Gastrocnemius medialis (tissue), 4 donors: ENCODE measurements around the gene ARMH2. TPM values are rescaled to one million over a fixed set of nuclear protein-coding genes. Genes with fewer than 3 reads are reported as not detected.

ENCODE experiments used
- ATAC-seq, 2 donors: fragments of 150-250 bp; one replicate each; pipeline ENCODE4 v1.9.1; 2016
- DNase-seq, 2 donors: peaks; one replicate each; pipeline ENCODE4 v3.0.0-alpha.2; 2019
- H3K27ac ChIP-seq, 4 donors: fragments of 200-600 bp; sonication (generic); 1 replicate in 1 of 4; 2 replicates in 3 of 4; pipeline ENCODE4 v1.5.1; 2016 to 2018; ENCODE audit warnings: mild to moderate bottlenecking in 2 of 4, moderate library complexity in 1 of 4
- H3K27me3 ChIP-seq, 3 donors: fragments of 200-600 bp; sonication (generic) in 2 of 3; 1 replicate in 1 of 3; 2 replicates in 2 of 3; pipeline versions ENCODE4 v1.5.1 to v1.6.0; 2016 to 2019; ENCODE audit warnings: mild to moderate bottlenecking in 1 of 3, moderate library complexity in 1 of 3
- H3K36me3 ChIP-seq, 2 donors: fragments of 200-600 bp; sonication (generic) in 1 of 2; one replicate each; pipeline ENCODE4 v1.5.1; 2017 to 2018
- H3K4me1 ChIP-seq, 2 donors: fragments of 200-600 bp; sonication (generic) in 1 of 2; one replicate each; pipeline ENCODE4 v1.5.1; 2016 to 2017; ENCODE audit warnings: mild to moderate bottlenecking in 2 of 2
- H3K4me3 ChIP-seq, 4 donors: fragments of 200-600 bp; sonication (generic) in 3 of 4; 1 replicate in 1 of 4; 2 replicates in 3 of 4; pipeline ENCODE4 v1.5.1; 2016 to 2019; ENCODE audit warnings: mild to moderate bottlenecking in 2 of 4
- H3K9me3 ChIP-seq, 3 donors: fragments of 200-600 bp; sonication (generic) in 2 of 3; 1 replicate in 1 of 3; 2 replicates in 2 of 3; pipeline ENCODE4 v1.5.1; 2016 to 2019
- CTCF ChIP-seq, 5 experiments: fragments of 450-650 bp in 3 of 5; fragments of 200-600 bp in 2 of 5; sonication (generic) in 2 of 5; IDR thresholded peaks in 4 of 5; conservative IDR thresholded peaks in 1 of 5; 1 replicate in 4 of 5; 2 replicates in 1 of 5; pipeline ENCODE4 v1.5.1; 2016 to 2019; ENCODE audit warnings: antibody characterized with exemption in 5 of 5, mild to moderate bottlenecking in 3 of 5, moderate library complexity in 3 of 5
- POLR2A ChIP-seq, 2 donors: fragments of 450-650 bp; IDR thresholded peaks; one replicate each; pipeline ENCODE4 v1.6.1; 2017; ENCODE audit warnings: antibody characterized with exemption in 2 of 2, mild to moderate bottlenecking in 2 of 2, moderate library complexity in 2 of 2
- in situ Hi-C, 4 donors: fragments of 200-750 bp; cut with MboI; loops; one replicate each; pipeline versions ENCODE4 v1.15.0 to v1.8.0; 2017; ENCODE audit warnings: low sequenced_read_pairs in 4 of 4
- intact Hi-C: fragments of 100-400 bp; cut with DNase I; formaldehyde crosslinking; loops from one replicate; pipeline ENCODE4 v1.15.1; 2023; ENCODE audit warnings: low total_unique reads
- total RNA-seq, 4 donors: library from RNA; depleted of rRNA; stranded (reverse); fragments of >200 nt; gene quantifications; one replicate each; pipeline versions ENCODE4 v1.1.0 to v1.2.3, GENCODE V29; 2016

Gene ARMH2
- total RNA-seq, 4 donors from 2014 or later = not detected

GRCh38 chr6:24780206-24780605 is 18.5 kb downstream of the ARMH2 start:
- Histone ChIP-seq H3K36me3 (peaks cover 0 to 15% of the 10 kb centered on the region in 2 donors), H3K4me1 (peaks cover 11 to 15% of the 10 kb centered on the region in 2 donors)
- intact Hi-C loops = no loop called here

GRCh38 chr6:24779416-24780016 is 19.2 kb downstream of the ARMH2 start:
- in situ Hi-C loops (loop anchor here in 1 of 4 donors (10.0 kb wide), 1 partner anchor 65 kb away; the partner anchor contains the start of gene C6orf62), intact Hi-C loops (loop anchor here (5.0 kb wide), 1 partner anchor 138 kb away; no protein-coding TSS in a partner anchor)
- H3K9me3 ChIP-seq = no peaks in the 10 kb centered on the region
- ATAC-seq = no peak
- H3K36me3 ChIP-seq = peaks cover 0 to 11% of the 10 kb centered on the region in 2 donors
- TF ChIP-seq POLR2A (IDR thresholded peaks at IDR 0.05) (no peak), CTCF (IDR thresholded peaks at IDR 0.05 in 4 of 5, conservative IDR thresholded peaks at IDR 0.05 in 1 of 5) (no peak)
- no peak for DNase-seq
- no peak overlapping the region for H3K4me3 ChIP-seq
- no peak overlapping the region for H3K27ac ChIP-seq
- H3K27me3 ChIP-seq = no peaks in the 10 kb centered on the region
- peaks cover 11 to 15% of the 10 kb centered on the region in 2 donors for H3K4me1 ChIP-seq

More at GRCh38 chr6:24780206-24780605, 18.5 kb downstream of the ARMH2 start:
- in situ Hi-C loops = no loop called here
- Histone ChIP-seq H3K27ac (no peak overlapping the region), H3K27me3 (no peaks in the 10 kb centered on the region), H3K9me3 (no peaks in the 10 kb centered on the region), H3K4me3 (no peak overlapping the region)
- DNase-seq (no peak), ATAC-seq (no peak)
- no peak for TF ChIP-seq CTCF (IDR thresholded peaks at IDR 0.05 in 4 of 5, conservative IDR thresholded peaks at IDR 0.05 in 1 of 5)

DNA sequence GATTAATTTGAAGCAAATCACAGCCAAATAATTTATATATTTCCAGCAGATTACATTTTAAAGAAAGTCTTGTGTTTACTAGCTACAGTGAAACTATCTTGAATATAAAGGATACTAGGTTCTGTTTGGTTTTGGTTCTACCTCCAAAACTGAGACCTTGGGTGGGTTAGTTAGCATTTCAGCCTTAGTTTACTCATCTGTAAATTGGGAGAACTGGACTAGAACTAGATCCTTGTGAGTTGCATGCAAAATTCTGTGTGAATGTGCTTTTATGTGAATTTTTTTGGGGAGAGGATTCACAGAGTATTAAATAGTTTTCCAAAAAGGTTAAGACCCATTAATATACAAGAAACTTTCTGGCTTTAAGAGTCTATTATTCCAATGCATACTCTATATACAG is 19.8 kb downstream of the ARMH2 start:
- H3K27ac ChIP-seq = no peak overlapping the region
- in situ Hi-C loops = loop anchor here in 1 of 4 donors (10.0 kb wide), 1 partner anchor 64 kb away; the partner anchor contains the start of gene C6orf62
- H3K36me3 ChIP-seq = peaks cover 0 to 11% of the 10 kb centered on the region in 2 donors
- H3K4me3 ChIP-seq = no peak overlapping the region
- DNase-seq (no peak), ATAC-seq (no peak)
- H3K9me3 ChIP-seq = no peaks in the 10 kb centered on the region
- TF ChIP-seq POLR2A (IDR thresholded peaks at IDR 0.05) = no peak
- TF ChIP-seq CTCF (IDR thresholded peaks at IDR 0.05 in 4 of 5, conservative IDR thresholded peaks at IDR 0.05 in 1 of 5) = no peak
- H3K27me3 ChIP-seq = no peaks in the 10 kb centered on the region
- intact Hi-C loops = loop anchor here (5.0 kb wide), 1 partner anchor 138 kb away; no protein-coding TSS in a partner anchor
- peaks cover 11 to 15% of the 10 kb centered on the region in 2 donors for H3K4me1 ChIP-seq

DNA sequence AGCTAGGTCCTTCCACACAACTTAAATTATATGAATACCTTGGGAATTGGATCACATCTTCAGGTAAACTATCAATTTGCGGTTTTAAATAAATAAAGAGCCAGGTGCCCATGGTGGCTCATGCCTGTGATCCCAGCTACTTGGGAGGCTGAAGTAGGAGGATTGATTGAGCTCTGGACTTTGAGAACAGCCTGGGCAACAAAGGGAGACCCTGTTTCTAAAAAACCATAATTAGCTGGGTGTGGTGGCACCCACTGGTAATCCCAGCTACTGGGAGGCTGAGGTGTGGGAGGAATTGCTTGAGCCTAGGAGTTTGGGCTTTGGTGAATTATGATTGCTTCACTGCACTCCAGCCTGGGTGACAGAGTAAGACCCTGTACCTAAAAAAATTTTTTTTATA is 20.6 kb downstream of the ARMH2 start:
- H3K4me3 ChIP-seq = no peak overlapping the region
- H3K4me1 ChIP-seq = peaks cover 11 to 15% of the 10 kb centered on the region in 2 donors
- H3K36me3 ChIP-seq = peaks cover 0 to 11% of the 10 kb centered on the region in 2 donors
- DNase-seq (no peak), ATAC-seq (no peak)
- TF ChIP-seq CTCF (IDR thresholded peaks at IDR 0.05 in 4 of 5, conservative IDR thresholded peaks at IDR 0.05 in 1 of 5) = no peak
- H3K27me3 ChIP-seq = no peaks in the 10 kb centered on the region
- no peaks in the 10 kb centered on the region for H3K9me3 ChIP-seq
- in situ Hi-C loops = loop anchor here in 1 of 4 donors (10.0 kb wide), 1 partner anchor 63 kb away; the partner anchor contains the start of gene C6orf62
- no peak overlapping the region for H3K27ac ChIP-seq
- intact Hi-C loops = loop anchor here (5.0 kb wide), 1 partner anchor 139 kb away; no protein-coding TSS in a partner anchor
